ENCODE measurements around the gene AHI1.
"Not testable (repeated sequence)": the region's sequence is repeated elsewhere in the genome, so short reads cannot be mapped to it uniquely, and the experiment has no call there.

AHI1 gene

DNA sequence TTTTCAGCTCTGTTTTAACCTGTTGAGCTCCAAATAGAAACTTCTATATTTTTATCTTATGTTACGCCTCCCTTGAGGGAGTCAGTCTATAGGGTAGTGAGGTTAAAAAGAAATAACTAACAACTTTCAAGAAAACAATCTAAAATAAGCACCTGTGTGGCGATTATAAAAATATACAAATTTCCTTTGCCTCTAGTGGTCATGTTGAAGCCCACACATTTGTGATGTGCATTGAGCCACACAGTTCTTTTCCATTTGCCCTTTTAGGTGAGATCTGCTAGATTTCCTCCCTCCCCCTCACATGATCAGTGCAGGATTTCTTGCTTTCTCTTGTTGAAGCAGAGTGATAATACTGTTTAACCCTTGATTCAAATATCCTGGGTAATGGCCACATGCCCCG lies 232.3 kb downstream of the AHI1 start:
- DNase-seq = no peak
- in situ Hi-C loops (cut with HindIII; ENCODE audit: low pct_ligation_motif_present, low pct_unique_long_range_greater_than_20kb, low sequenced_read_pairs) = no loop called here

DNA sequence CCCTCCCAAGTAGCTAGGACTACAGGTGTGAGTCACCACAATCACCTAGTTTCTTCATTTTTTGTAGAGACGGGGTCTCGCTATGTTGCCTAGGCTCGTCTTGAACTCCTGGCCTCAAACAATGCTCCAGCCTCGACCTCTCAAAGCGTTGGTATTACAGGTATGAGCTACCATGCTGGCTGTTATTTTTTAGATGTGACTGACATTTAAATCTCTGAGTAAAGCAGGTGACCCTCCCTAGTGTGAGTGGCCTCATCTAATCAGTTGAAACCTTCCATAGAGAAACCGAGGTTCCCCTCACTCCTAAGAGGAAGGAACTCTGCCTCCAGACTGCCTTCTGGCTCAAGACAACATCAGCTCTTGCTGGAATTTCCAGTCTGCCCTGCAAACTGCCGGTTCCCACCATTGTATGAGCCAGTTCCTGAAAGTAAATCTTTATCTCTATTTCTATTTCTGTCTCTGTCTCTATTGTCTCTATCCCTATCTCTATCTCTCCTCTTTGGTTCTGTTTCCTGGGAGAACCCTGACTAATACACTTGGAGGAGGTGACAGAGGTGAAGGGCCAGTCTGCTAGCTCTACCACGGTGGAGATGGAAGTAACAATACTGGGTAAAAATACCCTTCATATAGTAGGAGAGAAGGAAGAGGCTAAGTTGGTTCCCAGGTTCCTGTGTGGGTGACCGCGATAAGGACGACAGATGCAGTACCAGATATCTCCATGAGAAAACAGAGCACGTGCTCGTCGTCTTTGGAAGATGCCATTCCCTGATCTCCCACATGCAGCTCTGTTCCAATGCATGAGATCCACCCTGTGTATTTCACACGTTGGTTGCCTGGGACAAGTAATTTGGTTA lies 235.4 kb downstream of the AHI1 start:
- in situ Hi-C loops (cut with HindIII; ENCODE audit: low pct_ligation_motif_present, low pct_unique_long_range_greater_than_20kb, low sequenced_read_pairs) = no loop called here
- DNase-seq = no peak

DNA sequence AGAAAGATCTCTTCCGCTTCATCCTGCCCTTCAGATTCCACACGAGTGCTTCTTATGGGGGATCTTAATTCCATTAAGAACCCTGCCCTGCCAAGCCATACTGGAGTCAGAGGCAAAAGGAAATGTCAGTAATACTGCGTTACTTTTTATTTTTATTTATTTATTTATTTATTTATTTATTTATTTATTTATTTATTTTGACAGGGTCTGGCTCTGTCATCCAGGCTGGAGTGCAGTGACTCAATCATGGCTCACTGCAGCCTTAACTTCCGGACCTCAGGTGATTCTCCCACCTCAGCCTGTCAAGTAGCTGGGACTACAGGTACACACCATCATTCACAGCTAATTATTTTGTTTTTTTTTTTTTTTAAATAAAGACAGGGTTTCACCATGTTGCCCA lies 236.9 kb downstream of the AHI1 start:
- DNase-seq = no peak
- in situ Hi-C loops (cut with HindIII; ENCODE audit: low pct_ligation_motif_present, low pct_unique_long_range_greater_than_20kb, low sequenced_read_pairs) = no loop called here

DNA sequence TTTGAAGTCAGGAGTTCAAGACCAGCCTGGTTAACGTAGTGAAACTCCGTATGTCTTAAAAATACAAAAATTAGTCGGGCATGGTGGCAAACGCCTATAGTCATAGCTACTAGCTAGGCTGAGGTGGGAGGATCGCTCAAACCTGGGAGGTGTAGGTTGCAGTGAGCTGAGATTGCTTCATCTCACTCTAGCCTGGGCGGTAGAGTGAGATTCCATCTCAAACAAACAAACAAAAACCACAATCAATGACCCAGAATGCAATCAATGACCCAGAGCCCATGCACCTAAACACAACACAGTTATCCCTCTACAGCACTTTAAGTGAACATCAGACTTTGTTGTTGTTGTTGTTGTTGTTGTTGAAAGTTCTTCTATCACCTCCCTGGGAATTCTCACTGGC lies 238.6 kb downstream of the AHI1 start:
- in situ Hi-C loops (cut with HindIII; ENCODE audit: low pct_ligation_motif_present, low pct_unique_long_range_greater_than_20kb, low sequenced_read_pairs) = no loop called here
- DNase-seq = no peak

DNA sequence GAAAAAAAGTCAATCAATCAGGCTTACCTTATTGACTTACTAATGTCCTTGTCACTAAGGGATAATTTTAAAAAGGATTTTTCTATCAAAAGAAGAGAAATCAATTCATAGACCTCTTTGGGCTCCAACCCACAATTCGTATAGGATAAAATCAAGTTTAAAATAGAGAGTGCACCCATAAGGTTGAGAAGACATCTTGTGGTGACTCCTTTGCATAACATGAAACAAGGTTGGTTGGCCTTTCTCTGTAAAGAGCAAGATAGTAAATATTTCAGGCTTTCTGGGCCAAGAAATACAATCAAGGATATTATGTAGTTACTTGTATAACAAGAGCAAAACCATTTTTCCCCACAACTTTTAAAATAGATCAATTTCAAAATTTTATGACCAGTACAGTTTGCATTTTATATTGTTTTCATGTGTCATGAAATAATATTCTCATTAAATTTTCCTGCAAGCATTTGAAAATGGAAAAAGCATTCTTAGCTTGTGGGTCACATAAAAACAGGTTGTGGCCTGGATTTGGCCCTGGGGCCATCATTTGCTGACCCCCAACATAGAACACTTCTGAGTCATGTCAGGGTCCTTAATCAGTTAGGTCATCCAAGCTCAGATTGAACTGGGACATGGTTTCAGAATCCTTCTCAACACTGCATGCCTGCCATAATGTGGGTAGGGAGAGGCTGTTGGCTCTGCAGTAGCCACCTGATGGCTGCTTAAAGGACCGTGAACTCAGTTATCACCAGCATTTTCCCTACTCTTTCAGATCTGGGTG lies 239.7 kb downstream of the AHI1 start:
- in situ Hi-C loops (cut with HindIII; ENCODE audit: low pct_ligation_motif_present, low pct_unique_long_range_greater_than_20kb, low sequenced_read_pairs) = no loop called here
- DNase-seq = no peak

DNA sequence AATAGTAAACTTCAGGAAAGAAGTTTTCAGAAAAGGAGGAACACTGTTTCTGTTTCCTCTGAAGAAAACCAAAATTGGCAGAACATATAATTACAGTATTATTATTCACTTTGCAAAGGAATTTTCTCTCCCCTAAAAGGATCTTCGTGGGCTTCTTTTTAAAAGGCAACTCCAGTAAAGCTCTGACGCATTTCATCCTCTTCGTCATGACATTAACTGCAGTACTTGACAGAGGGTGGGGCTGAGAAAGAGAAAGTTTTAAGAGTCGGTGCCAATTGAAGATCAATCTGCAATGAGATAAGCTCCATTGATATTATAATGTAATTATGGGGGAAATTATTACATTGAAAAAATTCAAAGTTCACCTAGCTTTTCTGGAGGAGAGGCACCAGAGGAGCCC lies 240.7 kb downstream of the AHI1 start:
- DNase-seq = no peak
- in situ Hi-C loops (cut with HindIII; ENCODE audit: low pct_ligation_motif_present, low pct_unique_long_range_greater_than_20kb, low sequenced_read_pairs) = no loop called here

DNA sequence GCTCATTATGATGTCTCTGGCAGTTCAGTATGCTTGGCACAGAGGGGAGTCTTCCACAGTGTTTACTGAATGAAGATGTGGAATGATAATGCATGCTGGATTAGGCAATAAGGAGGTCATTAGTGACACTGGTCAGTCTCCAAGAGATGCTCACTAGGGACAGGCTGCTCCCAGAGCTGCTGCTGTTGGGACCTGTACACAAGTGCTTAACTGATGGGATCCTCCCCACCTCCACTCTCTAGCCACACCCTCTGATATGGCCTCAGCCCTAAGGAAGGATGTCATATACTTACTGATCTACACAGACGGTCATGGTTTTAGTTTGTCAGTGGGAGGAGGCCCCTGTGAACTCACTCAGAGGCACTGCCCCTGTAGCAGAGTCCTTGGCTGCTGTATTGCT lies 243.1 kb downstream of the AHI1 start:
- no peak for DNase-seq
- in situ Hi-C loops (cut with HindIII; ENCODE audit: low pct_ligation_motif_present, low pct_unique_long_range_greater_than_20kb, low sequenced_read_pairs) = no loop called here

DNA sequence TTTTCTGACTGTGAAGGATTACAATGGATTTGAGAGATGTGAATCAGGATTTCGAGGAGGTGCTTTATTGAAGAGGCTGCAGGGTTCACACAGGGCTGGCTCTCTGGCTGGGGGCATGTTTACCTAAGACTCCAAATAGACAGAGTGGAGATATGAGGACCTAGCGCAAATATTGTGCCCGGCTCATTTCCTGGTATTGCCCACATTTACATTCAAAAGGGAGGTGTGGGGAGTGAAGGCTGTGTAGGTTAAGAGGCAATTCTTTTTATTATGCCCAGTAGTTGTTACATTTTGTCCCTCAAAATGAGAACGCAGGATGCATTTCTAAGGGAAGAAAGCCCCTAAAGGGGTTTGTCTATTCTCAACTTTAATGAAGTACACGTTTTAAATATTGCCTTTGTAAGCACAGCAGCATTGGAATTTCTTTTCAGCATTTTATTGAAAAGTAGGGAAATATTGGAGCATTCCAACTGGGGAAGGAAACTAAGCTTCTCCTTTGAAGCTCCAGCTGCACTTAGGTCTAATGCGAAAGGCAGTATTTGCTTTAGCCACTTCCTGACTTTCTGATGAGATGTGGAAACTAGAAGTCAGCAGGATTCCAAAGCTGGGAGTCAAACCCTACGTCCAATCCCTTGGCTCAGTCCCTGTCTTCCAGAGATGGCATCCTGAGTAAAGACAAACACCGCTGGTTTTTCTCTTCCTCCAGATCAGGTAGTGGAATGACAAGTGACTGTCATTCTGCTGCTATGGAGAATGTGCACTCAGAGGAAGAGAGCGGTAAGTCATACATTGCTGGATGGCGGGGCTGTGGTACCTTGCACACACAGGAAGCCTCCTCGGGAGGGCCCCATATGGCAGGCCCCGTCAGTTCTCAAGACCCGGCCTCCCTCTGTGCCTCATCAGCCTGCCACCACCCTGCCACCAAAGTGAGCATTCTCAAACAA lies 245.8 kb downstream of the AHI1 start:
- DNase-seq = no peak
- in situ Hi-C loops (cut with HindIII; ENCODE audit: low pct_ligation_motif_present, low pct_unique_long_range_greater_than_20kb, low sequenced_read_pairs) = no loop called here

DNA sequence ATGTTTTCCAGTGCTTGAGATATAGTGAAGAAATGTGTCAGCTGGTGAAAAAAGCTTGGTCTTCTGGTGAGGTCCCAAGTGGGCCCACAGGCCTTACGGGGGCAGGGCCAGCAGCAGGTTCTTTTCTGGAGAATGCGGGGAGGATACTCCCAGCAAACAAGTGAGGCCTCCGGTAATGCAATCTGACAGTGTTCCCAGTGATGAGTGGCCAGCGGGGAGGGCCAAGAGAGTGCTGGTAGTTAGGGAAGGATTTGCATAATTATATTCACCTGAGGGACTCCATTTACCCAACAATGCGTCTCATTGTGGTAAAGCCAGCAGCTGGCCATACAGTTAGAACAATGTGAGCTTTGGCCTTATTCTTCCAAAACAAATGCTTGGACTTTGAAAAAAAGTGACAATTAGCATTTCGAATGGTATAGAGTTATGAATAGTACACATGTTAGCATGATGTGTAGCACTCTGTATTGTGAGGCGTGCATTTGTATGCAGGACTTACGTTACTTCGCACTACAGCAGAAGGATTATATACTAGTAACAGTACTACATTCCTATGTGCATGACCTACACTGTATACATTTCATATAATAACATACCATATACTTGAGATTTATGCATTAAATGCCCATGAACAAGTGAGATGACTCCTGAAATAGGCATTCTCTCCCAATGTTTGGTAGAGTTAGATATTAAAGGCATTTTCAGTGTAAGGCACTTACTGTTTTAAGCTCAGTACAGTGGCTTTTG lies 246.6 kb downstream of the AHI1 start:
- DNase-seq = no peak
- in situ Hi-C loops (cut with HindIII; ENCODE audit: low pct_ligation_motif_present, low pct_unique_long_range_greater_than_20kb, low sequenced_read_pairs) = no loop called here

DNA sequence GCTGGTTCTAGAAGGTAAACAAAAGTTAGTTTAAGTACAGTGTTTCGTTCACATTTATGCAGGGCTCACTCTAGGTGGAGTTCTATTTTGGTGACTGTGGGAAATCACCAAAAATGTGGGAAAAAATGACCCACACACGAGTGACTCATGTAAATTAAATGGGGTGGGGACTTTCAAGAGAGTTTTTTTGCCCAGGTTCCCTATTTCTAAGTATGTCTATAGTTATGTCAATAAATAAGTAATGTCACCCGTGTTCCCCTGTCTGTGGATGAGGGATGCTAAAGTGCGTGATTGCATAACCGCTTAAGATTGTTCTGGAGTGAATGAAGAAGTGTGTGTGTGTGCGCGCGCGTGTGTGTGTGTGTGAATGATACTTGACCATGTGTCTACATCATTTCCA lies 247.3 kb downstream of the AHI1 start:
- in situ Hi-C loops (cut with HindIII; ENCODE audit: low pct_ligation_motif_present, low pct_unique_long_range_greater_than_20kb, low sequenced_read_pairs) = no loop called here
- DNase-seq = no peak

DNA sequence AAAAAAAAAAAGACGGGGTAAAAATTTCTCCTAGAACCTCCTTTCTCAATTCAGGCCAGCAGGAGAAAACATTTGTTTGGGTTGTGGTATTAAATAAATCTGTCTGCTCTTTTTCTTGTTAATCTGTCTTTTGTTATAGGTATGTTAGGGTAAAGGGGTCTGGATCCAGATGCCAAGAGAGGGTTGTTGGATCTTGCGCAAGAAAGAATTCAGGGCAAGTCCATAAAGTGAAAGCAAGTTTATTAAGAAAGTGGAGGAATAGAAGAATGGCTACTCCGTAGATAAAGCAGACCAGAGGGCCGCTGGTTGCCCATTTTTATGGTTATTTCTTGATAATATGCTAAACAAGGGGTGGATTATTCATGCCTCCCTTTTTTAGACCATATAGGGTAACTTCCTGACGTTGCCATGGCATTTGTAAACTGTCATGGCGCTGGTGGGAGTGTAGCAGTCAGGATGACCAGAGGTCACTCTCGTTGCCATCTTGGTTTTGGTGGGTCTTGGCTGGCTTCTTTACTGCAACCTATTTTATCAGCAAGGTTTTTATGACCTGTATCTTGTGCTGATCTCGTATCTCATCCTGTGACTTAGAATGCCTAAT lies 251.0 kb downstream of the AHI1 start:
- in situ Hi-C loops (cut with HindIII; ENCODE audit: low pct_ligation_motif_present, low pct_unique_long_range_greater_than_20kb, low sequenced_read_pairs); DNase-seq: not testable (repeated sequence)

DNA sequence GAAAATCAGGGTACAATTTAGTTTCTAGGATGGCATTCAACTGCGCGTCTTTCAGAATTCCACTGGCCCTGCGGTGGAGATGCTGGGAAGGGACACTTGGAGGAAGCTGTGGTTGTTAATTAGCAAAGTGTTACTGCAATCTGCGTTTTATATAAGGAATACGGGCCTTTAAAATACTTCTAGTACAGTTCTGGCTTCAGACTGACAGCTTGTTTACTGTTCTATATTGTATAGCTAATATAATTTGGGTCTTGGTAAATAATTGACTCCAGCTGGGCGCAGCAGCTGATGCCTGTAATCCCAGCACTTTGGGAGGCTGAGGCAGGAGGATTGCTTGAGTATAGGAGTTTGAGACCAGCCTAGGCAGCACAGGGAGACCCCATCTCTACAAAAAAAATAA lies 252.7 kb downstream of the AHI1 start:
- in situ Hi-C loops (cut with HindIII; ENCODE audit: low pct_ligation_motif_present, low pct_unique_long_range_greater_than_20kb, low sequenced_read_pairs) = no loop called here
- DNase-seq = no peak

DNA sequence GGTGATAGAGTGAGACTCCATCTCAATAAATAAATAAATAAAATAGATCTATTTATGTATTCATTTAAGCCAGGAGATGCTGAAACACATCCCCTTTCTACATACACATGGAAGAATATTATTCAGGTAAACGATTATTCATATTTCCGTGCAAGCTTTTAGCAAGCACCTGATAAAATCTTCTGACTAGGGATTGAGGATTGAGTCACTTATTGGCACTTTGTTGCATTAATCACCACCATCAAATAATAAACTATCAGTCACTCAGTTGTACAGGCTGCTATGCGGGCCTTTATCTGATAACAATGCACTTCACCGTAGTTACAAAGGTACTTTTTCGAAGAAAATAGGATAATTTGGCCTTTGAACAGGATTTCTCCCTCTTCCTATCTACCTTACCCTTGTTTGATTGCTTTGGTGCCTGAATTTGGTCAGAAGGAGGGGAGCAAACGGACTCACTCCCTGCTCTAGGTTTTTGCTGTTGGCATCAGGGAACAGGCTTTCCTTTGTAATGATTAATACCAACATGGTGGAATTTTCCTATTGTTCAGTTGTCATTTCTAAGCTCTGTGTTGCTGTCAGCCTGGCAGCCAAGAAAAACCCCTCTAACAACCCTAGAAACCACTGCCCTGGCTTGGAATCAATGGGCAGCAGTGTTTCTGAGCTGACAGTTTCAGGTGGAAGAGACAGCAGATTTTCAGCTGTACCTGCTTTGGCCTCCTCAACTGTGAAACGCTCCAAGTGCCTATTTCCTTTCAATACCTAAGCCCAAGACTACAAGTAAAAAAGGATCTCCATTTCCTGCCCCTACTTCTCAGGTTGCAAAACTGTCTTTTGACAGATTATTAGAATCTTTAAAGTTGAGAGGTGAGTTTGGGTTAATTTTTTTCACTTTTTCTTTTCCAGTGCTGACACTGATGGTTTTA lies 253.4 kb downstream of the AHI1 start:
- DNase-seq = no peak
- in situ Hi-C loops (cut with HindIII; ENCODE audit: low pct_ligation_motif_present, low pct_unique_long_range_greater_than_20kb, low sequenced_read_pairs) = no loop called here

DNA sequence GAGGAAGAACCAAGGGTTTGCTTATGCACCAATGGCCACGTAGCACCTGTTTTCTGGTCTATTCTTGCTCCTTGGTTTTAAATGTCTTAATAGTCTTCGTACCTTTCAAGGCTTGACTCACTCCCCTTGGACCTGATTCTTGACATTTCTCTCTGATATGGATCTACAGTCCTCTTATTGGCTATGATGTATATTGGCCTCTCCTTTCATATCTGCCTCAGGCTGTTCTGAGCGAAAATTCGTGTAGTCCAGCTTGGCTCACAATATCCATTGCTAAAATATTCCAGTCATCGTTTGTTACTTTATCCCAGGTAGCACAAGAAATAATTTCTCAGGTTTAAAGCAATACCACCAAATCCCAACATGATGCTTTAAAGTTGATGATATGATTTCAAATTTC lies 256.8 kb downstream of the AHI1 start:
- DNase-seq = no peak
- in situ Hi-C loops (cut with HindIII; ENCODE audit: low pct_ligation_motif_present, low pct_unique_long_range_greater_than_20kb, low sequenced_read_pairs) = no loop called here

DNA sequence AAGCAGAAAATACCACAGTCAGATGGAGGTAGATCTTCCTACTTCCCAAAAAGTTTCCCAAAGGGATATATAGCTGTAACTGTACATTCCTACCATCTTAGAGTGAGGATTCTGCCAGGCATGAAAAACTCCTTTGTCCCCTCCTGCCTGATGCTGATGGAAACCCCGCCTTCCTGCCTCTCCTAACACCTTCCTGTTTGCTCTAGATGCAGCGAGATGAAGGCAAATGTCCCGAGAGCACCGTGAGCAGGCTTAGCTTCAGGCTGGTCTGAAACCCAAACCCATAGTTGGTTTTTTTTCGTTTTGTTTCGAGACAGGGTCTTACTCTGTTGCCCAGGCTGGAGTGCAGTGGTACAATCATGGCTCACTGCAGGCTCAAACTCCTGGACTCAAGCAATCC lies 260.8 kb downstream of the AHI1 start:
- DNase-seq = no peak
- in situ Hi-C loops (cut with HindIII; ENCODE audit: low pct_ligation_motif_present, low pct_unique_long_range_greater_than_20kb, low sequenced_read_pairs) = no loop called here

DNA sequence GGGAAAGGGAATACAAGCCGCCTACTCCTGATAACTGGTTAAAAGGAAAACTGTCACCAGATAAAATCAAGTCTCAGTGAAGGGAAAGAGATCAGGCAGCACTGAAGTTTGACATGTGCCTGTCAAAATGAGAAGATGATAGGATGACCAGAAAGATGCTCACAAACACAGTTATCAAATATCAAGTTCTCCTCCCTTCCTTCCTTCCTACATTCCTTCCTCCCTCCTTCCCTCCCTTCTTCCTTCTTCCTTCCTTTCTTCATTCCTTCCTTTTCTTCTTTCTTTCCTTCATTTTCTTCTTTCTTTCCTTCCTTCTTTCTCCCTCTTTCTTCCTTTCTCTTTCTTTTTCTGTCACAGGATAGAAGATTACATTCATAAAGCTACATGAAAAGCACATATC lies 261.2 kb downstream of the AHI1 start:
- DNase-seq = no peak
- in situ Hi-C loops (cut with HindIII; ENCODE audit: low pct_ligation_motif_present, low pct_unique_long_range_greater_than_20kb, low sequenced_read_pairs) = no loop called here

DNA sequence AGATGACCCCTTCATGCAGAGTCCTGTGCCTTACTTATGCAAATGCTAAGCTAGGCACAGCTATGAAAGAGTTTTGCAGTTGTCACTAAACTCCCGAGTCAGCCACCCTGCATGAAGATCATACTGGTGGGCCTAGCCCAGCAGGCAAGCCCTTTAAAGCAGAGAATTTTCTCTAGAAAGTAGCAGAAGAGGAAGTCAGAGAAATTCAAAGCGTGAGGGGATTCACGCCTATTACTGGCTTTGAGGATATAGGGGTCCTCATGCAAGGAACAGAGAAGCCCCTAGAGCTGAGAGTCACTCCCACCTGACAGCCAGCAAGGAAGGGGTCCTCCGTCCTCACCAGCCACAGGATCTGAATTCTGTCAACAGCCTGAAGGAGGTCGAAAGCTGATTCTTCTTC lies 261.8 kb downstream of the AHI1 start:
- DNase-seq = no peak
- in situ Hi-C loops (cut with HindIII; ENCODE audit: low pct_ligation_motif_present, low pct_unique_long_range_greater_than_20kb, low sequenced_read_pairs) = no loop called here
